NCI-H510A treated with DMSO at 0.1 percent for 48 hours (cell line): ENCODE results near the gene MAPK8IP3.
A peak's percentile ranks its signal among the peaks of the same experiment; 100 is the strongest.

ENCODE experiments used
- DNase-seq: peaks from one replicate; lab custom pipeline; 2025; lab: John Stamatoyannopoulos, UW

MAPK8IP3 gene

GRCh38 chr16:1809281-1809801, 103.3 kb downstream of the MAPK8IP3 start:
- DNase-seq = no peak

- DNase-seq = no peak
These were observed 104.1 kb downstream of the MAPK8IP3 start for GRCh38 chr16:1810106-1810505.

- DNase-seq = no peak
These were observed 104.5 kb downstream of the MAPK8IP3 start for GRCh38 chr16:1810536-1810935.

- peak; percentile 32 for DNase-seq
These were observed 106.8 kb downstream of the MAPK8IP3 start for GRCh38 chr16:1812732-1813163.

- no peak for DNase-seq
These were observed 109.5 kb downstream of the MAPK8IP3 start for GRCh38 chr16:1815461-1815860.

- DNase-seq = no peak
These were observed 110.6 kb downstream of the MAPK8IP3 start for GRCh38 chr16:1816396-1817275.

GRCh38 chr16:1817276-1817589, 111.2 kb downstream of the MAPK8IP3 start:
- no peak for DNase-seq

- DNase-seq = no peak
These were observed 111.7 kb downstream of the MAPK8IP3 start for GRCh38 chr16:1817716-1818115.

- DNase-seq = no peak
These were observed 112.3 kb downstream of the MAPK8IP3 start for GRCh38 chr16:1818204-1818872.

- no peak for DNase-seq
These were observed 113.0 kb downstream of the MAPK8IP3 start for GRCh38 chr16:1818873-1819525.

GRCh38 chr16:1819611-1820010, 113.6 kb downstream of the MAPK8IP3 start:
- DNase-seq = no peak
